Measurements from ENCODE around the gene VCL.

DNA sequence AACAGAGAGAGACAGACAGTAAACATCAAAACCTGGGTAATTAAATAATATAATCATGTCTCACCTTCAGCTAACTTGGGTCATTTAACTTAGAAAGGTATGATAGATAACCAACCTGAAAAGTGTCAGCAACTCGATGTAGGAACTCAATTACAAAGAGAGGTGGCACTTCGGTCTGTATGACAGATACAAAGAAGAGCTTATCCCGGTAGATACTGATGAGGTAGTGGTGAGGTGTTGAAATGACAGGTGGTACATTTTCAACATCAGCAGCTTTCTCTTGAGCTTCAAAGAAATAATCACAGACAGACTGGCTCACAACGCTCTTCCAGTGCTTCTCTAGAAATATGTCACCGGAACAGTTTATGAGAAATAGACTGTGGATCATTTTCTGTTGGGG is 140.1 kb downstream of the VCL start:
- no peak for TF ChIP-seq JUN (IDR thresholded peaks at IDR 0.05; ENCODE audit: low read depth, low read length)
- TF ChIP-seq CREB1 (IDR thresholded peaks at IDR 0.05), result no peak
- no peak for TF ChIP-seq ASH2L (IDR thresholded peaks at IDR 0.05; ENCODE audit: low read length)
- TF ChIP-seq CHD2 (IDR thresholded peaks at IDR 0.05; ENCODE audit: low read length), result no peak
- TF ChIP-seq, protein P1, sequence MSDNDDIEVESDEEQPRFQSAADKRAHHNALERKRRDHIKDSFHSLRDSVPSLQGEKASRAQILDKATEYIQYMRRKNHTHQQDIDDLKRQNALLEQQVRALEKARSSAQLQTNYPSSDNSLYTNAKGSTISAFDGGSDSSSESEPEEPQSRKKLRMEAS (IDR thresholded peaks at IDR 0.05), result no peak
- TF ChIP-seq EZH2 (IDR thresholded peaks at IDR 0.05; ENCODE audit: low read depth, low read length, severe bottlenecking), result no peak
- TF ChIP-seq POLR2A (IDR thresholded peaks at IDR 0.05; ENCODE audit: control extremely low read depth in 1 of 2, low read depth in 2 of 2, low read length in 2 of 2), result no peak
- TF ChIP-seq, protein P2, sequence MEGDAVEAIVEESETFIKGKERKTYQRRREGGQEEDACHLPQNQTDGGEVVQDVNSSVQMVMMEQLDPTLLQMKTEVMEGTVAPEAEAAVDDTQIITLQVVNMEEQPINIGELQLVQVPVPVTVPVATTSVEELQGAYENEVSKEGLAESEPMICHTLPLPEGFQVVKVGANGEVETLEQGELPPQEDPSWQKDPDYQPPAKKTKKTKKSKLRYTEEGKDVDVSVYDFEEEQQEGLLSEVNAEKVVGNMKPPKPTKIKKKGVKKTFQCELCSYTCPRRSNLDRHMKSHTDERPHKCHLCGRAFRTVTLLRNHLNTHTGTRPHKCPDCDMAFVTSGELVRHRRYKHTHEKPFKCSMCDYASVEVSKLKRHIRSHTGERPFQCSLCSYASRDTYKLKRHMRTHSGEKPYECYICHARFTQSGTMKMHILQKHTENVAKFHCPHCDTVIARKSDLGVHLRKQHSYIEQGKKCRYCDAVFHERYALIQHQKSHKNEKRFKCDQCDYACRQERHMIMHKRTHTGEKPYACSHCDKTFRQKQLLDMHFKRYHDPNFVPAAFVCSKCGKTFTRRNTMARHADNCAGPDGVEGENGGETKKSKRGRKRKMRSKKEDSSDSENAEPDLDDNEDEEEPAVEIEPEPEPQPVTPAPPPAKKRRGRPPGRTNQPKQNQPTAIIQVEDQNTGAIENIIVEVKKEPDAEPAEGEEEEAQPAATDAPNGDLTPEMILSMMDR (IDR thresholded peaks at IDR 0.05; ENCODE audit: control extremely low read depth in 1 of 3, insufficient read depth in 1 of 3, low read depth in 1 of 3, low read length in 3 of 3), result no peak
- TF ChIP-seq, protein P3, sequence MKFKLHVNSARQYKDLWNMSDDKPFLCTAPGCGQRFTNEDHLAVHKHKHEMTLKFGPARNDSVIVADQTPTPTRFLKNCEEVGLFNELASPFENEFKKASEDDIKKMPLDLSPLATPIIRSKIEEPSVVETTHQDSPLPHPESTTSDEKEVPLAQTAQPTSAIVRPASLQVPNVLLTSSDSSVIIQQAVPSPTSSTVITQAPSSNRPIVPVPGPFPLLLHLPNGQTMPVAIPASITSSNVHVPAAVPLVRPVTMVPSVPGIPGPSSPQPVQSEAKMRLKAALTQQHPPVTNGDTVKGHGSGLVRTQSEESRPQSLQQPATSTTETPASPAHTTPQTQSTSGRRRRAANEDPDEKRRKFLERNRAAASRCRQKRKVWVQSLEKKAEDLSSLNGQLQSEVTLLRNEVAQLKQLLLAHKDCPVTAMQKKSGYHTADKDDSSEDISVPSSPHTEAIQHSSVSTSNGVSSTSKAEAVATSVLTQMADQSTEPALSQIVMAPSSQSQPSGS (IDR thresholded peaks at IDR 0.05; ENCODE audit: low read length), result no peak

Measured in H1 (cell line).